Measurements from ENCODE around the gene FBXL7.

FBXL7 gene

DNA sequence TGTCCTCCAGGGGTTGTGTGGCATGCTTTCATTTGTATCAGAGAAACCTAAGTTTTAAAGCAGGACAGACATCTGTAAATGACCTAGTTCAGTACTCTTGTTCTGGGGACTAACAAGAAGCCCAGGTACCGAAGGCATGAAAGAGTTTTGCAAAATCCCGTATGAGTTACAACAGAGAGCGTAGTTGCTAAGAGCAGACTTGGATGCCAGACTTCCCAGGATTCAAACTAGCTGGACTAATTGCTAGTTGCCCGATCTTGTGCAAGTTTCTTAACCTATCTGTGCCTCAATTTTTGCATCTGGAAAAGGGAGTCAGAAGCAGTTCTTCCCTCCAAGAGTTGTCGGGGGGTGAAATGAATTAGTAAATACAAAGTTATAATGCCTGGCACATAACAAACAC lies 20.9 kb downstream of the FBXL7 start:
- Histone ChIP-seq H3K27me3 (no peaks in the 10 kb centered on the region), H3K4me3 (ENCODE audit: low read depth in 1 of 2, low read length in 1 of 2) (no peak overlapping the region), H3K27ac (no peak overlapping the region), H3K4me1 (ENCODE audit: control insufficient read depth in 1 of 2, insufficient read depth in 1 of 2, low read depth in 1 of 2, low read length in 1 of 2) (no peaks in the 10 kb centered on the region), H3K9me3 (no peaks in the 10 kb centered on the region), H3K36me3 (no peaks in the 10 kb centered on the region)
- TF ChIP-seq, protein P1, sequence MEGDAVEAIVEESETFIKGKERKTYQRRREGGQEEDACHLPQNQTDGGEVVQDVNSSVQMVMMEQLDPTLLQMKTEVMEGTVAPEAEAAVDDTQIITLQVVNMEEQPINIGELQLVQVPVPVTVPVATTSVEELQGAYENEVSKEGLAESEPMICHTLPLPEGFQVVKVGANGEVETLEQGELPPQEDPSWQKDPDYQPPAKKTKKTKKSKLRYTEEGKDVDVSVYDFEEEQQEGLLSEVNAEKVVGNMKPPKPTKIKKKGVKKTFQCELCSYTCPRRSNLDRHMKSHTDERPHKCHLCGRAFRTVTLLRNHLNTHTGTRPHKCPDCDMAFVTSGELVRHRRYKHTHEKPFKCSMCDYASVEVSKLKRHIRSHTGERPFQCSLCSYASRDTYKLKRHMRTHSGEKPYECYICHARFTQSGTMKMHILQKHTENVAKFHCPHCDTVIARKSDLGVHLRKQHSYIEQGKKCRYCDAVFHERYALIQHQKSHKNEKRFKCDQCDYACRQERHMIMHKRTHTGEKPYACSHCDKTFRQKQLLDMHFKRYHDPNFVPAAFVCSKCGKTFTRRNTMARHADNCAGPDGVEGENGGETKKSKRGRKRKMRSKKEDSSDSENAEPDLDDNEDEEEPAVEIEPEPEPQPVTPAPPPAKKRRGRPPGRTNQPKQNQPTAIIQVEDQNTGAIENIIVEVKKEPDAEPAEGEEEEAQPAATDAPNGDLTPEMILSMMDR (IDR thresholded peaks at IDR 0.05) = no peak

DNA sequence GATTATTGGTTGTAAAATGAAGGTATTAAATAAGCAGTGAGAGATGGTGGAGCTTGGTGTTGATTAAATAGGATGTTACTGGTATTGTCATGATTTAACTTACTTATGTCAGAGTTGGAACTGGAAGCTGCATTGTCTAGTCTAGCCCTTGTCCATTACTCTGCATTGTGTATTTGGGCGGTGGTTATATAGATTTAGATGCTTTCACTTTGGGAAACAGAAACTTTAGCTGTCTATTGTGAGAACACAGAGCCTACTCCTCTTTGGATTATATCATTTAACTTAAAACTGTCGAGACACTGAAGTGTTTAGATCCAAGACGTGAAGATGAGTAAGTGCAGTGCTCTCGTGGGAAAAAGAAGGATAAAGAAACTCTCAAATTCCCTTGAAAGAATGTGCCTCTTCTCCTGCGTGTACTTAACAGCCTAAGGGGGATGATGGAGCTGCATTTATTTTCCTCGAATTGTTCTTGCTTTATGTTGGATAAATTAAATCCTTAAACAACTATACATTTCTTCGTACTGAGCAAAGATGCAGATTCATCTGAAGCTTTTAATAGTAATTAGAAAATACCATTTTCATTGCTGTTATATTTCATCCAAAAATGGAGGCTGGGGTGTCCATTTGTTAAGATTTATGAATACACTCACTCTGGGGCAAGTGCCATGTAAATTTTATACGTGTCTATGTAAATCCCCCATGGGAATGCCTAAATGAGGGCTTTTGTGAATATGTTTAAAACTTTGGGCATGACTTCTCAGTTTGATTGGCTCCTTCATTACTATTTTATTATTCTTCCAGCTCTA lies 21.6 kb downstream of the FBXL7 start:
- Histone ChIP-seq H3K9me3 (no peaks in the 10 kb centered on the region), H3K27ac (no peak overlapping the region)

DNA sequence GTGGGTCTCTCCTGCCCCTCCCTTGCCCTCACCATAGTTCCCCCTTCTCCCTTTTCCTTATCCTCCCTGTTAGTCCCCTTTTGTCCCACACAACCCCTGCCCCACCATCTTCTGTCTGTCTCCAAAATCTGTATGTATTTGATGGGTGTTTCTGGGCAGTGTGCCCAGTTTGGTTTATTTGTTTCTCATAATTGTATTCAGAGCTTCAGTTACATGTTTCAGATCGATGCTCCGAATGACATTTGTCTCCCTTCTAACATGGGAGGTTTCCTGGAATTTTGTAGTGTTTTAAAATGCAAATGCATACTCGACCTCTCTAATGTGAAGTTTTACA lies 22.2 kb downstream of the FBXL7 start:
- Histone ChIP-seq H3K4me3 (ENCODE audit: low read depth in 1 of 2, low read length in 1 of 2) (no peak overlapping the region), H3K27me3 (no peaks in the 10 kb centered on the region), H3K36me3 (no peaks in the 10 kb centered on the region), H3K4me1 (ENCODE audit: control insufficient read depth in 1 of 2, insufficient read depth in 1 of 2, low read depth in 1 of 2, low read length in 1 of 2) (no peaks in the 10 kb centered on the region), H3K27ac (no peak overlapping the region), H3K9me3 (no peaks in the 10 kb centered on the region)
- TF ChIP-seq, protein P1 (IDR thresholded peaks at IDR 0.05) = no peak

More for the DNA sequence above, 21.6 kb downstream of the FBXL7 start:
- no peaks in the 10 kb centered on the region for H3K27me3 ChIP-seq
- H3K4me3 ChIP-seq (ENCODE audit: low read depth in 1 of 2, low read length in 1 of 2) = no peak overlapping the region
- H3K36me3 ChIP-seq = no peaks in the 10 kb centered on the region
- no peaks in the 10 kb centered on the region for H3K4me1 ChIP-seq (ENCODE audit: control insufficient read depth in 1 of 2, insufficient read depth in 1 of 2, low read depth in 1 of 2, low read length in 1 of 2)
- TF ChIP-seq, protein P1 (IDR thresholded peaks at IDR 0.05) = no peak

DNA sequence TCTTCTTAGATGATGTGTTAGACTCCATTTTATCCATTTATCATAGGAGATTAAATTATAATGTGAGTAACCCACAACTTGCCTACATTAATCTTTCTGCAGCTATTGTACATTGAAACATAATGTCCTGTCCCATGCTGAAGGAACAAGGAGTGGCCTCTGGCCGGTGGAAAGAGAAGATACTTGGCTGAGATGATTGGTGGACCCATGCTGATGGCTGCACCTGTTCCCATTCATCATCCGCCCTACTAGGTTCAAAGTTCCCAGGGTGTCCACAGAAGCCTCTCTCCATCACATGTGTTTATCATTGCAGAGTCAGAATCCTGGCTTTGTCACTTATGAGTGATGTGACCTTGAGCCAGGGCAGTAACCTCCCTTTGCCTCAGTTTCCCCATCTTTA lies 24.7 kb downstream of the FBXL7 start:
- Histone ChIP-seq H3K27me3 (no peaks in the 10 kb centered on the region), H3K4me1 (ENCODE audit: control insufficient read depth in 1 of 2, insufficient read depth in 1 of 2, low read depth in 1 of 2, low read length in 1 of 2) (no peaks in the 10 kb centered on the region), H3K36me3 (no peaks in the 10 kb centered on the region), H3K4me3 (ENCODE audit: low read depth in 1 of 2, low read length in 1 of 2) (no peak overlapping the region), H3K9me3 (no peaks in the 10 kb centered on the region), H3K27ac (no peak overlapping the region)
- TF ChIP-seq, protein P1 (IDR thresholded peaks at IDR 0.05) = no peak

DNA sequence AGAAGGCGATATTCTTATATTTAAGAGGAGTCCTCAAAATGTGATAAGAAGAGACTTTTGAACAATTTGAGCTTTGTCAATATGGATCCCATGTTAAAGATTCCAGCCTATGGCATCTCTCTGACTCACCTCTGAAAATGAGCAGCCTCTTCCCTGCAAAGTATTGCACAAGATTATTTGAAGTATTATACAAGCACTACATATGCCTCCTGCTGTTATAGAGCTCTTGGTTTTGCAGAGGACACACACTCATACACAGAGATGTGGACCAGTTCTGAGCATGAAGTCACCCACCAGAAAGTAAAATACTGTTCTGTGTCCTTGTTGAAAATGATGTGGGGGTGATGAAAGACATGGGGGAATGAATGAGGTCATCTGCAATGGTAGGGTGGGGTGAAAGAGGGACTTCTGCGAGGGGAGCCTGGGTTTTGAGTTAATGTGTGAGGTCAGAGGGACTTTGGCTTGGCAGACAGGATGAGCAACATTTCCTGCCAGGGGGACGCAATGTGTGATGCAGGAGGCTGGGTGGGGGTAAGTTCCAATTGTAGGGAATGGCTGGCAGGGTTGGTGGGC lies 25.8 kb downstream of the FBXL7 start:
- no peaks in the 10 kb centered on the region for H3K9me3 ChIP-seq
- TF ChIP-seq, protein P1 (IDR thresholded peaks at IDR 0.05) = no peak
- no peaks in the 10 kb centered on the region for H3K27me3 ChIP-seq
- H3K4me3 ChIP-seq (ENCODE audit: low read depth in 1 of 2, low read length in 1 of 2) = no peak overlapping the region
- no peaks in the 10 kb centered on the region for H3K4me1 ChIP-seq (ENCODE audit: control insufficient read depth in 1 of 2, insufficient read depth in 1 of 2, low read depth in 1 of 2, low read length in 1 of 2)
- H3K36me3 ChIP-seq = no peaks in the 10 kb centered on the region
- H3K27ac ChIP-seq = no peak overlapping the region

Data from neutrophil (primary cell).